Dorsolateral prefrontal cortex (tissue), 118 donors: ENCODE data around the gene DCDC2C. TPM values are rescaled to one million over a fixed set of nuclear protein-coding genes. Genes with fewer than 3 reads are reported as not detected.

Experiments
- total RNA-seq, 120 experiments: library from RNA; stranded (reverse); gene quantifications; one replicate each; pipeline versions ENCODE4 v1.2.3 to v1.2.4, GENCODE V29; 2022

Gene DCDC2C
- total RNA-seq, 120 experiments from 2014 or later, result 0.26 to 2.3 (median 0.76) TPM; not detected in 89

Other genes starting within 250 kb of the DCDC2C start
- 10 to 100 TPM; 18.6 to 47.4 (median 29.0) TPM for gene ADI1, start 184.0 kb upstream of the DCDC2C start, total RNA-seq
- gene RNASEH1, start 145.2 kb upstream of the DCDC2C start, total RNA-seq, result 10 to 100 TPM; 11.4 to 33.7 (median 23.1) TPM
- 100 to 1,000 TPM; 295 to 533 (median 396) TPM for gene RPS7, start 128.3 kb upstream of the DCDC2C start, total RNA-seq
- 1 to 10 TPM in 100 of 120 experiments, under 1 TPM in 15, not detected in 5; 0.49 to 9.5 (median 1.8) TPM for gene COLEC11, start 108.5 kb upstream of the DCDC2C start, total RNA-seq
- gene ALLC, start 45.4 kb upstream of the DCDC2C start, total RNA-seq, result 1 to 10 TPM in 24 of 120 experiments, under 1 TPM in 32, not detected in 64; 0.28 to 3.5 (median 0.85) TPM